ENCODE measurements around the gene CSF3R.

- no peak for TF ChIP-seq PREB (CRISPR knock-in tag; IDR thresholded peaks at IDR 0.05; ENCODE audit: borderline replicate concordance)
- TF ChIP-seq TEAD4 (CRISPR knock-in tag; IDR thresholded peaks at IDR 0.05), result no peak
- TF ChIP-seq FOXJ3 (CRISPR knock-in tag; IDR thresholded peaks at IDR 0.05; ENCODE audit: borderline replicate concordance), result no peak
- no peak for TF ChIP-seq CREB1 (CRISPR knock-in tag; IDR thresholded peaks at IDR 0.05)
- no peak for TF ChIP-seq NR2C2 (CRISPR knock-in tag; IDR thresholded peaks at IDR 0.05)
- TF ChIP-seq ESRRA (CRISPR knock-in tag; IDR thresholded peaks at IDR 0.05; ENCODE audit: borderline replicate concordance), result no peak
- no peak for TF ChIP-seq ELF4 (CRISPR knock-in tag; IDR thresholded peaks at IDR 0.05; ENCODE audit: low read depth)
- no peak for TF ChIP-seq CTCF (IDR thresholded peaks at IDR 0.05)
- no peak for TF ChIP-seq ZBTB21 (CRISPR knock-in tag; IDR thresholded peaks at IDR 0.05; ENCODE audit: borderline replicate concordance)
- no peak for TF ChIP-seq NR3C1 (CRISPR knock-in tag; conservative IDR thresholded peaks at IDR 0.05; ENCODE audit: low read depth)
- TF ChIP-seq ATF3 (CRISPR knock-in tag; conservative IDR thresholded peaks at IDR 0.05), result no peak
Measured at GRCh38 chr1:36514501-36514900, 31.8 kb upstream of the CSF3R start.
